H9 (cell line): ENCODE measurements around the gene RAB3C. TPM values are rescaled to one million over a fixed set of nuclear protein-coding genes. Genes with fewer than 3 reads are reported as not detected.

Experiments
- DNase-seq: peaks from one replicate; pipeline ENCODE4 v3.0.0-alpha.2; 2017
- H2AFZ ChIP-seq: one replicate; pipeline ENCODE4 v1.6.1; 2013; ENCODE audit warnings: mild to moderate bottlenecking, low read length, control low read depth, moderate library complexity
- H2AK5ac ChIP-seq: 2 replicates; pipeline ENCODE4 v1.6.1; 2013; ENCODE audit warnings: low read length, control low read depth, mixed read lengths; ENCODE audit not compliant: insufficient read length
- H2BK120ac ChIP-seq: one replicate; pipeline ENCODE4 v1.6.1; 2013; ENCODE audit warnings: low read depth, mild to moderate bottlenecking, low read length, control low read depth, inconsistent platforms; ENCODE audit not compliant: poor library complexity, severe bottlenecking
- H2BK12ac ChIP-seq: 2 replicates; pipeline ENCODE4 v1.6.1; 2013; ENCODE audit warnings: low read length, control low read depth, mixed read lengths, low read depth; ENCODE audit not compliant: insufficient read length
- H2BK15ac ChIP-seq: 2 replicates; pipeline ENCODE4 v1.6.1; 2013; ENCODE audit warnings: low read depth, low read length, control low read depth
- H2BK20ac ChIP-seq: one replicate; pipeline ENCODE4 v1.6.1; 2013; ENCODE audit warnings: low read depth, mild to moderate bottlenecking, low read length, control low read depth, inconsistent platforms; ENCODE audit not compliant: poor library complexity, severe bottlenecking
- H2BK5ac ChIP-seq: 2 replicates; pipeline ENCODE4 v1.6.1; 2013; ENCODE audit warnings: low read length, control low read depth, mixed read lengths; ENCODE audit not compliant: insufficient read length
- H3K14ac ChIP-seq: 2 replicates; pipeline ENCODE4 v1.6.1; 2013; ENCODE audit warnings: low read length, control low read depth; ENCODE audit not compliant: insufficient read depth
- H3K18ac ChIP-seq: 2 replicates; pipeline ENCODE4 v1.6.1; 2013; ENCODE audit warnings: low read depth, mild to moderate bottlenecking, mixed read lengths, low read length, control low read depth; ENCODE audit not compliant: insufficient read length
- H3K23ac ChIP-seq: 2 replicates; pipeline ENCODE4 v1.6.1; 2013; ENCODE audit warnings: low read length, control low read depth, mixed read lengths, low read depth; ENCODE audit not compliant: insufficient read length
- H3K23me2 ChIP-seq: 2 replicates; pipeline ENCODE4 v1.6.1; 2013; ENCODE audit warnings: low read depth, mild to moderate bottlenecking, mixed read lengths, low read length, control low read depth; ENCODE audit not compliant: insufficient read length, poor library complexity, severe bottlenecking
- H3K27ac ChIP-seq: 2 replicates; pipeline ENCODE4 v1.5.1; 2013; ENCODE audit warnings: low read length, control low read depth, mixed read lengths, low read depth; ENCODE audit not compliant: insufficient read length
- H3K27me3 ChIP-seq: 2 replicates; pipeline ENCODE4 v1.6.1; 2013; ENCODE audit warnings: low read length, control low read depth, inconsistent platforms; ENCODE audit not compliant: insufficient read depth
- H3K4ac ChIP-seq: 2 replicates; pipeline ENCODE4 v1.6.1; 2013; ENCODE audit warnings: low read depth, mild to moderate bottlenecking, control low read depth, inconsistent platforms, low read length, moderate library complexity
- H3K4me1 ChIP-seq: 2 replicates; pipeline ENCODE4 v1.6.1; 2013; ENCODE audit warnings: low read length, control low read depth, inconsistent platforms; ENCODE audit not compliant: insufficient read depth
- H3K4me2 ChIP-seq: 2 replicates; pipeline ENCODE4 v1.6.1; 2013; ENCODE audit warnings: low read length, control low read depth, mixed read lengths; ENCODE audit not compliant: insufficient read length, insufficient read depth
- H3K56ac ChIP-seq: 2 replicates; pipeline ENCODE4 v1.6.1; 2013; ENCODE audit warnings: low read depth, mild to moderate bottlenecking, mixed read lengths, low read length, control low read depth; ENCODE audit not compliant: insufficient read length
- H3K79me1 ChIP-seq: 2 replicates; pipeline ENCODE4 v1.6.1; 2013; ENCODE audit warnings: low read depth, mild to moderate bottlenecking, moderate library complexity, low read length, control low read depth, inconsistent platforms; ENCODE audit not compliant: insufficient read depth, poor library complexity, severe bottlenecking
- H3K79me2 ChIP-seq: 2 replicates; pipeline ENCODE4 v1.6.1; 2013; ENCODE audit warnings: low read length, control low read depth, inconsistent platforms; ENCODE audit not compliant: insufficient read depth
- H3K9ac ChIP-seq: 2 replicates; pipeline ENCODE4 v1.6.1; 2013; ENCODE audit warnings: low read length, control low read depth, mixed read lengths; ENCODE audit not compliant: insufficient read length; ENCODE audit errors: extremely low read depth
- H3K9me3 ChIP-seq: one replicate; pipeline ENCODE4 v1.6.1; 2013; ENCODE audit warnings: low read depth, low read length, inconsistent platforms; ENCODE audit not compliant: control insufficient read depth
- H3T11ph ChIP-seq: one replicate; pipeline ENCODE4 v1.6.1; 2013; ENCODE audit warnings: mild to moderate bottlenecking, low read length, control low read depth, inconsistent platforms
- H4K20me1 ChIP-seq: one replicate; pipeline ENCODE4 v1.6.1; 2013; ENCODE audit not compliant: control insufficient read depth, insufficient read length, insufficient read depth
- H4K5ac ChIP-seq: 2 replicates; pipeline ENCODE4 v1.6.1; 2013; ENCODE audit warnings: low read depth, mild to moderate bottlenecking, mixed read lengths, low read length, control low read depth; ENCODE audit not compliant: insufficient read length
- H4K8ac ChIP-seq: replicated peaks from 2 replicates; pipeline ENCODE4 v1.6.1; 2013; ENCODE audit warnings: low read length, control low read depth, mixed read lengths, low read depth; ENCODE audit not compliant: insufficient read length
- H4K91ac ChIP-seq: 2 replicates; pipeline ENCODE4 v1.6.1; 2013; ENCODE audit warnings: low read depth, mild to moderate bottlenecking, moderate library complexity, mixed read lengths, low read length, control low read depth; ENCODE audit not compliant: insufficient read length
- H3K27ac Mint-ChIP-seq, 3 experiments: 2 replicates in 2 of 3; 3 replicates in 1 of 3; pipeline ENCODE4 v1.8.0; 2020 to 2021; ENCODE audit warnings: mixed read lengths in 3 of 3, mild to moderate bottlenecking in 1 of 3, moderate library complexity in 1 of 3
- H3K27me3 Mint-ChIP-seq: 2 replicates; pipeline ENCODE4 v1.8.0; 2021; ENCODE audit warnings: low read depth, mild to moderate bottlenecking, moderate library complexity, mixed read lengths
- H3K36me3 Mint-ChIP-seq, 3 experiments: 2 replicates in 2 of 3; 3 replicates in 1 of 3; pipeline ENCODE4 v1.8.0; 2020 to 2021; ENCODE audit warnings: low read depth in 3 of 3, mixed read lengths in 3 of 3; ENCODE audit not compliant: insufficient read depth in 1 of 3
- H3K4me1 Mint-ChIP-seq, 2 experiments: 2 replicates each; pipeline ENCODE4 v1.8.0; 2020; ENCODE audit warnings: mixed read lengths in 2 of 2
- H3K4me3 Mint-ChIP-seq, 2 experiments: 2 replicates in 1 of 2; 3 replicates in 1 of 2; pipeline ENCODE4 v1.8.0; 2020 to 2021; ENCODE audit warnings: mild to moderate bottlenecking in 2 of 2, mixed read lengths in 2 of 2, moderate library complexity in 1 of 2
- H3K9me3 Mint-ChIP-seq, 2 experiments: 2 replicates in 1 of 2; 3 replicates in 1 of 2; pipeline ENCODE4 v1.8.0; 2020; ENCODE audit warnings: mild to moderate bottlenecking in 2 of 2, mixed read lengths in 2 of 2, moderate library complexity in 1 of 2
- CTCF ChIP-seq: fragments of 200-600 bp; sonication (generic); conservative IDR thresholded peaks from 3 replicates; pipeline ENCODE4 v1.8.0; 2021; ENCODE audit warnings: antibody characterized with exemption, mild to moderate bottlenecking
- WGBS: extraction: QIAGEN DNeasy Blood & Tissue Kit; methylation state at CpG from one replicate; pipeline ENCODE4 v1.1.7; 2013; ENCODE audit warnings: missing lambda C conversion rate, low lambda C conversion rate, mixed read lengths; ENCODE audit not compliant: insufficient read length; ENCODE audit errors: extremely low coverage; 5-methylcytosine and 5-hydroxymethylcytosine counted together
- total RNA-seq: library from RNA; stranded (reverse); gene quantifications from 2 replicates; pipeline ENCODE4 v1.2.1, GENCODE V29; 2021

RAB3C gene
- total RNA-seq, 1 experiment from 2014 or later: 16.3 TPM

DNA sequence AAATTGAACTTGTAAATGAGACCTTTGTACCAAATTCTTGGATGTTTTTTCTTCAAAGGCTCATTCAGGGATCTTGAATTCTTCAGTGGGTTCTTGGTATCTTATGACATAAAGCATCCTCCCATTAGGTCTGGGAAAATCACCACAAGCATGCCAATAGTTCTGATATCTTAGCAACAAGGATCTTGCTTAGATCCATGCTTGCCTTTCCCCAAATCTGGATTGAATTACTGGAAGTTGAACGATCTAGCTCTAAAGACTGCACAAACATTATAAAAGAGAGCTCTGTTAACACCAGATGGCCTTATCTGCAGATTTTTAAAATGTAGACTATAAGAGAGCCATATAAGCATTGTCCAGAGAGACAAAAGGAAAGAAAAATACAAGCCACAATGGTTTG, 266.3 kb downstream of the RAB3C start:
- Mint-ChIP-seq H3K4me3 (no peak overlapping the region), H3K36me3 (no peaks in the 10 kb centered on the region), H3K27ac (no peak overlapping the region), H3K27me3 (no peaks in the 10 kb centered on the region), H3K9me3 (no peaks in the 10 kb centered on the region), H3K4me1 (peaks cover 5% of the 10 kb centered on the region in 2 experiments; a peak in 3 of 4 replicates)
- Histone ChIP-seq H3K27me3 (no peaks in the 10 kb centered on the region), H3K4me1 (no peaks in the 10 kb centered on the region), H3T11ph (no peak overlapping the region), H4K5ac (no peak overlapping the region), H4K20me1 (no peaks in the 10 kb centered on the region), H3K79me2 (no peaks in the 10 kb centered on the region), H3K4me2 (no peak overlapping the region), H3K14ac (no peak overlapping the region), H3K18ac (no peak overlapping the region), H3K23me2 (no peaks in the 10 kb centered on the region), H2BK15ac (no peak overlapping the region), H2BK120ac (no peak overlapping the region), H2AK5ac (no peak overlapping the region), H2BK20ac (no peak overlapping the region), H3K9me3 (no peaks in the 10 kb centered on the region), H3K27ac (no peak overlapping the region), H4K8ac (no peak overlapping the region), H4K91ac (no peak overlapping the region), H3K9ac (no peak overlapping the region), H2AFZ (no peak overlapping the region), H2BK12ac (no peak overlapping the region), H3K4ac (no peak overlapping the region), H3K79me1 (no peaks in the 10 kb centered on the region), H3K23ac (no peak overlapping the region), H2BK5ac (no peak overlapping the region), H3K56ac (no peak overlapping the region)
- no peak for DNase-seq
- no peak for TF ChIP-seq CTCF
- no CpG with 5 or more reads among the region's 1 CpG for WGBS
